Measurements from ENCODE around the gene ADARB2.
A peak's percentile ranks its signal among the peaks of the same experiment; 100 is the strongest.

Gene ADARB2

DNA sequence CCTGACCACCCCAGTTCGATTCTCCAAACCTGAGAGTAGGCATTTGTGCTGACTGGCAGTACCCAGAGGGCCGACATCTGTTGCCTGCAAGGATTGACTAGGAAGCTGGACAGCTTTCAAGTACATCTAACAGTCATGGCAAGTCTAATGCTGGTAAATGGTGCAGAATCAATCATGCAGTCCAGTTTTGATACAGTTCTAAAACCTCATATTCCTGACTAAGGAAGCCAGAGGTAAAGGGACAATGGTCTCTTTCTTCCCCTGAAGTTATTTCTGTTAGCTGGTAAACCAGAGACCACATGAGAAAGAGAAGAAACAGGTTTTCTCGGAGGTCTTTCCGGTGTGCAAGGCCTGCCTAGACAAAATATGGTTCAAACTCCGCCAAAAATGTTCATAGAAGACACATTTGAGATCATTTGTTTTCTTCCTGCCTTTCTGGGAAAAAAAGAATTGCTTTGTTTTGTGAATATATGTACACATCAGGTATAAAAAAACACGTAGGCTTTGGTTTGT lies 584.0 kb downstream of the ADARB2 start:
- Mint-ChIP-seq H3K27ac (no peak overlapping the region), H3K4me1 (peaks cover 9% of the 10 kb centered on the region), H3K36me3 (ENCODE audit: low read depth) (no peaks in the 10 kb centered on the region), H3K27me3 (peaks cover 7% of the 10 kb centered on the region), H3K4me3 (no peak overlapping the region), H3K9me3 (no peaks in the 10 kb centered on the region)
- ATAC-seq (no peak), DNase-seq (no peak)

DNA sequence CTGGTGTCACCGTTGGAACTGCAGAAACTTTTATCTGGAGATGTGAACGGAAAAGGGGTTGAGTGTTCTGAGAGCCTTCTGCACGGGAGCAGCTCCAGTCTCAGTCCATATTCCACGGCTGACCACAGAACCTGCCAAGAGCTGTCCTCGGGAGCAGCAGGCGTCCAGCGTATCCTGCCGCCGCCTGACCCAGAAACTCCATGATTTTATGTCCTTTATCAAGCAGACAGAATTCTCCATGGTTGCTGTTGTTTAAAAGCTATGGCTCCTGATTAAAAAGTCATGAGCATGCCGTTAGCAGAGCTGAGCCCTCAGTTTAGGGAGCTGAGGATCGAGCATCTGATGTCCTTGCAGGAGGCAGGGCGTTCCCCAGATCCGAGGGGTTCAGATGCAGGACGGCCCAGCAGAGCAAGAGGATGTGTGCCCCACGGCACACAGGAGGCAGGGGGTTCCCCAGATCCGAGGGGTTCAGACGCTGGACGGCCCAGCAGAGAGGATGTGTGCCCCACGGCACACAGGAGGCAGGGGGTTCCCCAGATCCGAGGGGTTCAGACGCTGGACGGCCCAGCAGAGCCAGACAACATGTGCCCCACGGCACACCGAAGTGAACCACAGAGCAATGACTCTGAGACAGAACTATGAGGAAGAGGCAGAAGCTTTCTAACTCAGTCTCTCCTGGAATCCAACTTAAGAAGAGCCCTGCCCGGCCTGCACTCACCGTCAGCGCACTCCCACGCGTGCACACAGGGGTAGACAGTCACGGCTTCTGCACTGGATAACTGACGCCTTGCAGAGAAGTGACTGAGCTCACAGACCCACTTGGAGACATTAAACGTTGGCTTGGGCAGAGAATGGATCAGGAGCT lies 584.7 kb downstream of the ADARB2 start:
- H3K9me3 Mint-ChIP-seq: no peaks in the 10 kb centered on the region
- no peak overlapping the region for H3K4me3 Mint-ChIP-seq
- H3K36me3 Mint-ChIP-seq (ENCODE audit: low read depth): no peaks in the 10 kb centered on the region
- ATAC-seq: no peak
- H3K27ac Mint-ChIP-seq: no peak overlapping the region
- no peak for DNase-seq
- H3K27me3 Mint-ChIP-seq: peaks cover 7% of the 10 kb centered on the region
- peaks cover 9% of the 10 kb centered on the region for H3K4me1 Mint-ChIP-seq

DNA sequence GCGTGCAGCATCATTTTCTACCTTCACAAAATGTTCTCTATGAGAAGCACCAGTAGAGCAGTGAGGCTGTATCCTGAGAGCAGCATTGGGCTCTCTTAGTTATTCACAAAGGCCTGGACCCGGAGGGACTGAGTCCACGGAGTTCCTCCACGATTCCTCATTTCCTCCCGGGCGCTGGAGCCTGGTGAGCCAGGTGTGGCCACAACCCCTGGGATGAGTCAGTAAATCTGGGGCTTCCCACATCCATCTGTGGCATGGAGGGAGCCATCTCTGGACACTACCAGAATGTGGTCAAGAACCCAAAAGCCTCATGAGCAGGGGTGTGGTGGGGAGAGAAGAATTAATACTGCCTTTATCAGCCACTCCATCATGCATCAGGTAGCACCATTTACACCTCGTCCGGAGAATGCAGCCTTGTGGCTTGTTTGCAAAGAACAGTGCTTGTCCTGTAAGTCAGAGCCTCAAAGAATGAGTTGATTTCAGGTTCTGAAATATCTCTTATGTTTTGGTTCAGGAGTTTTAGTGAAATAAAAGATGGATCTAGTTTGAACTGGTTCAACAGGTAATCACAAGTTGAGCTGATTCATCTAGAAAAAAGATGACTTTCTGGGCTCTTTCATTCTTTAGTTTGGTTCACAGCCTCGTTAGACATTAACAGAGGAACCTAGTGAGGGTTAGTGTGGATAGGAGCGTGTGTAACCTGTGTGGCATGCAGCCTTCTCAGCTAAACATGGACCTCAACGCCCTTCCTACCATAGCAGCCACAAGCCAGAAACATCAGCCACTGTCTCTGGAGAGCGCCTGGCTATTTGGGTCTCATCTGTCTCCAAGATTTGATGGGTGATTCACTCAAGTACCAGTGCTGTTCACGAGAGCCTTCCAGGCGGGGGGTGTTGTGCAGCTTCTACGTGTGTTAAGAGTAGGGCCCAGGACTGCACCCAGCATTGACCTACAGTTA lies 586.0 kb downstream of the ADARB2 start:
- H3K27ac Mint-ChIP-seq: no peak overlapping the region
- DNase-seq: no peak
- H3K9me3 Mint-ChIP-seq: peaks cover 7% of the 10 kb centered on the region
- H3K36me3 Mint-ChIP-seq (ENCODE audit: low read depth): peaks cover 5% of the 10 kb centered on the region
- peaks cover 9% of the 10 kb centered on the region for H3K4me1 Mint-ChIP-seq
- peaks cover 9% of the 10 kb centered on the region for H3K27me3 Mint-ChIP-seq
- no peak for ATAC-seq
- no peak overlapping the region for H3K4me3 Mint-ChIP-seq

DNA sequence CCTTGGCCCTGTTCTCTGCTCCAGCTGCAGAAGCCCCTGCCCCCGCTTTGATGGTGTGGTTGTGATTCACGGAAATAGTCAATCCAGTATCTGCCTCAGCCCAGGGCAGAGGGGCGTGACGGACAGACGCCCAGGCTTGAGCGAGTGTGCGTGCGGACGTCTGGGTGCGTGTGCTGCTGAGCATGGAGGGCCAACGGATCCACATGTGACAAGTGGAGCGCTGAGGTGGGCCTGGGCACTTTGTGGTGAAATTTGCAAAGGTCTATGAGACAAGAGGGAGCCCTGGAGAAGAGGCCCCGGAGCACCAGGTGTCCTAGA lies 586.7 kb downstream of the ADARB2 start:
- Mint-ChIP-seq H3K4me3 (no peak overlapping the region), H3K4me1 (peaks cover 9% of the 10 kb centered on the region), H3K27ac (no peak overlapping the region), H3K36me3 (ENCODE audit: low read depth) (peaks cover 7% of the 10 kb centered on the region), H3K27me3 (peaks cover 9% of the 10 kb centered on the region), H3K9me3 (peaks cover 12% of the 10 kb centered on the region)
- no peak for ATAC-seq
- DNase-seq: no peak

DNA sequence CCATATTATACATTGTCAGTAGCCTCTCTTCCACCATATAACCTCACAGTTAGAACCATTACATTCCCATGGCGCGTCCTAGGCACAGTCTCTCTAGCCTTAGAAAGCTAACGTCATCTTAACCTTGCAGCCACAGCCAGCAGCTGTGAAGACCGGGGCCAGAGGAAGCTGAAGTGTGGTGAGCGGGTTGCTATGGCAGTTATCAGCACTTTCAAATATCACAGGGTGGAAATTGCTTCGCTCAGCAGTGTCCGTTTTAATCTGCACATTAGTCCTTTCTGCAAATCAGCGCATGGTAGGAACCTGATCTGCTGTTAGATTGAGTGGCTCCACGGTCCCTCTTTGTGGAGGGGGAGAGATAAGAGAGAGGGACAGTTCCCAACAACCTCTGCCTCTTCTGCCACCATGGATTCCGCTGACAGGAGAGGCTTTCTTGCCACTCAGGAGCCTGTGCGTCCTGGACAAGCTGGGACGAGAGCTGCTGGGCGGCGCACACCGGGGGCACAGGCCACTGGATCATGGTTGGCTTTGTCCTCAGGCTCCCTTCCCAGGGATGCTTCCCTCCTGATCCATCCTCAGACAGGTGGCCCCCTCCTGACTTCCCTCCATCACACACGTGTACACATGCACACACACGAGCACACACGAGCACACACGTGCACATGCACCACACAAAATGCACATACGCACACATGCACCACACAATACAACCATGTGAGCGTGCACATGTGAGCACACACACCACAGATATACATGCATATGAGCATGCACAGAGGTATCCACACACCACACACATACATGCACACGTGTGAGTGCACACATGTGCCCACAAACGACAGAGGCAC lies 587.3 kb downstream of the ADARB2 start:
- peak; percentile 53 for ATAC-seq
- peaks cover 7% of the 10 kb centered on the region for H3K36me3 Mint-ChIP-seq (ENCODE audit: low read depth)
- peaks cover 12% of the 10 kb centered on the region for H3K9me3 Mint-ChIP-seq
- H3K27ac Mint-ChIP-seq: no peak overlapping the region
- peaks cover 9% of the 10 kb centered on the region for H3K4me1 Mint-ChIP-seq
- peak; percentile 23 for DNase-seq
- H3K27me3 Mint-ChIP-seq: peaks cover 9% of the 10 kb centered on the region
- no peak overlapping the region for H3K4me3 Mint-ChIP-seq

DNA sequence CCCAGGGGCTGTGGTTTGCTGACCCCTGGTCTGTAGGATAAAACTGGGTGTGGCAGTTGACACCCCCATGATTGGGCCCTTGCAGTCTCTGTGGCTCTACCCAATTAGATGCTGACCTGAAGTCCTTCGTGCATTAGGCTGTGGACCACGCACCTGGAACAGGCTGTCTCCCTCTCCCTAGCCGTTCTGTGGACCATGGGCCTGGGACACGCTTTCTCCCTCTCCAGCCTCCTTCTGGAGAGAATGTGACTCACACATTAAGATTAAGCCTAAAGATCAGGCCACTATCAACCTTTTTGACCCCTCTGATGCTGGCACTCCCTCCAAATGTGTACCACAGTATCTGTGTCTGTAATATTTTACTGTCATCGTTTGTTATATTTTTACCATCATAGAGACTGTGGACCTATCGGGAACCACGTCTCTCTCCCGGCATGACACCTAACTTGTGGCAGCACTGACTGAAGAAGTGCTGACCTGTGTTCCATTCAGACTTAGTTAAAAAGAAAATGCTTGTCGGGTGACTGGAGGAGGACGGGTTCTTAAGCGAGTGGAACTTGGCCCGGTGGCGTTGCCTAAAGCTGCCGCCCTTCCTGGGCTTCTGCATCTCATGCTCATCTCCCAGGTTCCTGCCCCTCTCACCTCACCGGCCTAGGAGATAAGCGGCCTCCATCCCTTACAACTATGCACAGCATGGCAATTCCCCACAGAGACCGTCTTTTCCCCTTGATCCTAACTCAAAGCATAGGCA lies 588.3 kb downstream of the ADARB2 start:
- Mint-ChIP-seq H3K4me1 (peaks cover 9% of the 10 kb centered on the region), H3K4me3 (no peak overlapping the region), H3K36me3 (ENCODE audit: low read depth) (peaks cover 7% of the 10 kb centered on the region), H3K27me3 (peaks cover 9% of the 10 kb centered on the region), H3K27ac (no peak overlapping the region), H3K9me3 (peaks cover 12% of the 10 kb centered on the region)
- DNase-seq (no peak), ATAC-seq (no peak)

DNA sequence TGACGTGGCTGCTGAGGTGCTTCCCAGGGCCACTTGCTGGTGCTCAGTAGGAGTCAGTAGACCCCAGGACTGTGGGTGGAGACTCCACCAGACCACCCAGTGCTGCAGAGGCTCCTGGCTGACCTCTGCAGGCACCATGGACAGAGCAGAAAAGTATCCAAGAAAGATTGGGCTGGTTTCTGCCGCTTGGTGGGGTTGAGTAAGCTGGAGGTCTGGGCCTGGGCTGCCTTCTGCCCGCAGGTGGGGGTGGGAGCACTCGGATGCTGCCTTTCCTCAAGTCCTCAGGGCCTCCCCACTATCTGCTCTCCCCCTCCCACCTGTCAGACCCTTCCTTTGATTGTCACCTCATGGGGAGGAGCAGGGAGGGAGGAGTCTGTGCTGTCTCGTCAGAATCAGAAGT lies 589.5 kb downstream of the ADARB2 start:
- peaks cover 12% of the 10 kb centered on the region for H3K9me3 Mint-ChIP-seq
- H3K27me3 Mint-ChIP-seq: peaks cover 9% of the 10 kb centered on the region
- H3K4me1 Mint-ChIP-seq: peaks cover 9% of the 10 kb centered on the region
- peaks cover 7% of the 10 kb centered on the region for H3K36me3 Mint-ChIP-seq (ENCODE audit: low read depth)
- DNase-seq (no peak), ATAC-seq (no peak)
- no peak overlapping the region for H3K4me3 Mint-ChIP-seq
- no peak overlapping the region for H3K27ac Mint-ChIP-seq

DNA sequence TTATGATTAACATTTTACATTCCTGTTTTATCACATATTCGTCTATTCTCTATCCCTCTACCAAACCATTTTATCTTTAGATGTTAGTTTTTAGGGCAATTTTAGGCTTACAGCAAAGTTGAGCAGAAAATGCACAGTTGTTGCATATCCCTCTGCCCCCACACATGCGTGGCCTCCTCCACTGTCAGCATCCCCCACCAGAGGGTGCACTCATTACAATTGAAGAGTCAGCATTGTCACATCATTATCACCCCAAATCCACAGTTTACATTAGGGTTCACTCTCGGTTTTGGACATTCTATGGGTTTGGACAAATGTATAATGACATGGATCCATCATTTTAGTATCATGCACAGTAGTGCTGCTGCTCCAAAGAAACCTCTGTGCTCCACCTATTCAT lies 594.7 kb downstream of the ADARB2 start:
- no peaks in the 10 kb centered on the region for H3K4me1 Mint-ChIP-seq
- H3K27ac Mint-ChIP-seq: no peak overlapping the region
- no peak overlapping the region for H3K4me3 Mint-ChIP-seq
- peaks cover 8% of the 10 kb centered on the region for H3K27me3 Mint-ChIP-seq
- peaks cover 12% of the 10 kb centered on the region for H3K36me3 Mint-ChIP-seq (ENCODE audit: low read depth)
- H3K9me3 Mint-ChIP-seq: peaks cover 27% of the 10 kb centered on the region
- peak; percentile 16 for DNase-seq
- no peak for ATAC-seq

DNA sequence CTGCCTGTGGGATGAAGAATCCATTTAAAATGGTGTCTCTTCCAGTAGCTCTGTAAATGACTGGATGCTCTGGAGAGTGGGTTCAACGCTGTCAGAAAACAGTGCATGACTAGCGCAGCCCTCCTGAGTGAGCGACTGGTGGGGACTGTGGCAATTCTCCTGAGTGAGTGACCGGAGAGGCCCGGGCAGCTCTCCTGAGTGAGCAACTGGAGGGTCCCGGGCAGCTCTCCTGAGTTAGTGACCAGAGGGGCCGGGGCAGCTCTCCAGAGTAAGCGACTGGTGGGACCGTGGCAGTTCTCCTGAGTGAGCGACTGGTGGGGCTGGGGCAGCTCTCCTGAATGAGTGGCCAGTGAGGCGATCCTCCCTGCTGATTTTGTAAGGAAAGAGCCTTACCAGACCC lies 595.6 kb downstream of the ADARB2 start:
- Mint-ChIP-seq H3K36me3 (ENCODE audit: low read depth) (peaks cover 8% of the 10 kb centered on the region), H3K27me3 (peaks cover 3% of the 10 kb centered on the region)

DNA sequence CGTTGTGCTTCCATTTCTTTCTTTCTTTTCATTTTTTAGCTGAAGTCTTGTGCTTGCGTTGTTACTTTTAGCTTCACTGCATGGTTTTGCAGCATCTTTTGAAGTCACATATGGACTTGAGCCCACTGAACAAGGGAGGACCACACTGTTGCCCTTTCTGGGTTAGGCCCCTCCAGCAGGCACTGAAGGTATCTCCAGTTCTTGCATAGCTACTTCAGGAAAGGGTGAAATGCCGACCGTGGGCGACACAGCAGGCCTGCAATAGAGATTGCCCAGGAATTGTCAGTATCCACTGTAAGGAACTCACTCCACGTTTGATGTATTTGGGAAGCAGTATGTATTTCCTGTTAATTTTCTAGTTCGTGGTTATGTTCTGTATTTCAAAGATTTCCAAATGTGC lies 596.1 kb downstream of the ADARB2 start:
- Mint-ChIP-seq H3K36me3 (ENCODE audit: low read depth) (peaks cover 7% of the 10 kb centered on the region), H3K27ac (no peak overlapping the region), H3K9me3 (peaks cover 21% of the 10 kb centered on the region), H3K4me1 (no peaks in the 10 kb centered on the region), H3K27me3 (peaks cover 2% of the 10 kb centered on the region), H3K4me3 (no peak overlapping the region)
- ATAC-seq (no peak), DNase-seq (no peak)

More for the DNA sequence above, 595.6 kb downstream of the ADARB2 start:
- peaks cover 22% of the 10 kb centered on the region for H3K9me3 Mint-ChIP-seq
- DNase-seq (no peak), ATAC-seq (no peak)
- no peak overlapping the region for H3K4me3 Mint-ChIP-seq
- H3K4me1 Mint-ChIP-seq: no peaks in the 10 kb centered on the region
- H3K27ac Mint-ChIP-seq: no peak overlapping the region

DNA sequence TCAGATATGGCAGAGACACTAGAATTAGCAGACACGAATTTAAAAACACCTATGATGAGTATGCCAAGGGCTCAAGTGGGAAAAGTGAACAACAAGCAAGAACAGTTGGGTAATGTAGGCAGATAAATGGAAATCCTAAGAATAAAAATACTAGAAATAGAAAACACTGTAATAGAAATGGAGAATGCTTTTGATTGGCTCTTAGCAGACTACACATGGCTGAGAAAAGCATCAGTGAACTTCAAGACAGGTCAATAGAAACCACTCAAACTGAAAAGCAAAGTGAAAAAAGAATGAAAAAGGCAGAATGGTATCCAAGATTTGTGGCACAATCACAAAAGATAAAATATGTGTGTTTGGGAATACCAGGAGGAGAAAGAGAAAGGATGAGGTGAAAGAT lies 598.8 kb downstream of the ADARB2 start:
- peaks cover 15% of the 10 kb centered on the region for H3K9me3 Mint-ChIP-seq
- H3K4me3 Mint-ChIP-seq: no peak overlapping the region
- no peak for ATAC-seq
- peaks cover 4% of the 10 kb centered on the region for H3K36me3 Mint-ChIP-seq (ENCODE audit: low read depth)
- no peak overlapping the region for H3K27ac Mint-ChIP-seq
- DNase-seq: no peak
- H3K4me1 Mint-ChIP-seq: peaks cover 5% of the 10 kb centered on the region
- H3K27me3 Mint-ChIP-seq: peaks cover 2% of the 10 kb centered on the region

DNA sequence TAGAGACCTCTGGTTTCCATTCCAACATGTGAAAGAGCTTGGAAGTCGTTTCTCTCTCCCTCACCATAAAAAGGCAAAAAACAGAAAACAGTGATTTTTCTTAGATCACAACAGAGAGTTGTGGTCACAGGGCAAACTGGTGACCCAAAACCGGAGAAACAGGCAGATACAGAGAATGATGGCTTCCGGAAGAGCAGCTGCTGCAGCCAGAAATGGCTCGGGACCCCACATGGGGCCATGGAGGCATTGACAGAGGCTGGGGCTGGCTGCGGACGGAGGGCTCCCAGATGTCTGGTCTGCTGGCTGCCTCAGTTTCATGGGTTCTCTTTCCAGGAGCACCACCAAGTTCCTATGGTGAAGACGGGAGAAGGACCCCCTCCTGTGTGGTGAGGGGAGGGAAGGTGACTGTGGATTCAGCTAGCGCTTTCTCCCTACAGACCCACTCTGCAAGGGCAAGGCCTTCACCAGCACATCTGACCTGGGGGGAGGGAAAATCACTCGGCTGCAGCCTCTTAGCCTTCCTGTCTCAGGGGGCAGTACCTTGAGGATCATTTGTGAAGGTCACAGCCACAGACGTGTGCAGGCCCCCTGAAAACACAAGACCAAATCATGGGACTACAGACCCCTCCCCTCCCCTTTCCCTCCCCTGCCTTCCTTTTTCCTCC lies 599.7 kb downstream of the ADARB2 start:
- peaks cover 6% of the 10 kb centered on the region for H3K4me1 Mint-ChIP-seq
- ATAC-seq (no peak), DNase-seq (no peak)
- H3K9me3 Mint-ChIP-seq: peaks cover 15% of the 10 kb centered on the region
- H3K4me3 Mint-ChIP-seq: no peak overlapping the region
- H3K27ac Mint-ChIP-seq: no peak overlapping the region
- peaks cover 4% of the 10 kb centered on the region for H3K36me3 Mint-ChIP-seq (ENCODE audit: low read depth)
- H3K27me3 Mint-ChIP-seq: peaks cover 2% of the 10 kb centered on the region

DNA sequence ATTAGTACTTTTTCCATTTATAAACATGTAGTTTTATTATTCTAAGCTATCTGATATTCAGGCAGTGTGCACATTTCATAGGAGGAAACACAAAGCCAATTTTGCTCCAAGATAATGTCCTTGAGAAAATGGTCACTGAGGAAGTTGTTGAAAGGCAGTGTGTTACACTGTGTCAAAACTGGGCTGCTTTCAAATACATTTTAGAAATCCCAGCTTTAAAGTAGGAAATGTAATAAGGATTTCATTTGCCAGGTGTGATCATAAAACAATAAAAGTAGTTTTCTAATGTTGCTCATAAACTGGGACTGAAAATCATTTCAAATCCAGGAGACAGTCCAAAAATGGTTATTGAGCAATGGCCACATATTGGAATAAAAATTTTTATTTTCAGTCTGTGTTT lies 601.1 kb downstream of the ADARB2 start:
- Mint-ChIP-seq H3K4me3 (no peak overlapping the region), H3K27ac (no peak overlapping the region), H3K27me3 (no peaks in the 10 kb centered on the region), H3K4me1 (peaks cover 6% of the 10 kb centered on the region), H3K9me3 (peaks cover 15% of the 10 kb centered on the region), H3K36me3 (ENCODE audit: low read depth) (peaks cover 11% of the 10 kb centered on the region)
- ATAC-seq: no peak
- DNase-seq: no peak

Data from activated naive CD8-positive, alpha-beta T cell treated with anti-CD3 and anti-CD28 coated beads, Interleukin-2, amount 50 U/mL, for 24 hours (primary cell).